ENCODE data around the gene CIITA.

DNA sequence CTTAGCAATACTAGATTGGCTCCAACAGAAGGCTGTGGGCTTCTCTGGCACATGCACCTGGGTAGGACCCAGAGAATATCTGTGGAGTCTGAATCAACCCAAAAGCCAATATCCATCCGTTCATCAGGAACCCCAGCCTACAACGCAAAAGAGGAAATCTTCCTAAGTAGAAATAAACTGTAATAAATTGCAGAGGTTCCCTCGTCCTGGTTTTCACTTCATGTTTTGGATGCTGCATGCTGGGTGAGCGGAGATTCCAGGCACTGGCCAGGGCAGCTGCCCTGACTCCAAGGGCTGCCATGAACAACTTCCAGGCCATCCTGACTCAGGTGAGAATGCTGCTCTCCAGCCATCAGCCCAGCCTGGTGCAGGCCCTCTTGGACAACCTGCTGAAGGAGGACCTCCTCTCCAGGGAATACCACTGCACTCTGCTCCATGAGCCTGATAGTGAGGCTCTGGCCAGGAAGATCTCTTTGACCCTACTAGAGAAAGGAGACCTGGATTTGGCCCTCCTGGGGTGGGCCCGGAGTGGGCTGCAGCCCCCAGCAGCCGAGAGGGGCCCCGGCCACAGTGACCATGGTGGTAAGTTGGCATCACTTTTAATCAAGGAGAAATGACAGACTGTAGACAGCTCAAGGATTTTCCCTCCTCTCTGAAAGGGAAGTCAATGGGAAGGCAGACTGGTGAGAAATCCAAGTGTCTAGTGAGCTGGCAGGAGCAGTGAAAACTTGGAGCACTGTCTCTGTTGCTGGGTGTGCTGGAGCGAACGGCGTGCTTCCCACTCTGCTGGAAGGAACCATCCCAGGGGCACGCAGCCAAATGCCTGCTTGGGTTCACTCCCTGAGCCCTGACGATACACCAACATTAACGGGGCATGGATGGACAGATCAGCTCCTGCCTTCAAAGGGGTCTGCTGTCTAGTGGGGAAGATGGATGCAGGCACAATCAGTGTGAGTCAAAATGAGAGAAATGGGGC lies 10.7 kb upstream of the CIITA start:
- TF ChIP-seq, protein P1, sequence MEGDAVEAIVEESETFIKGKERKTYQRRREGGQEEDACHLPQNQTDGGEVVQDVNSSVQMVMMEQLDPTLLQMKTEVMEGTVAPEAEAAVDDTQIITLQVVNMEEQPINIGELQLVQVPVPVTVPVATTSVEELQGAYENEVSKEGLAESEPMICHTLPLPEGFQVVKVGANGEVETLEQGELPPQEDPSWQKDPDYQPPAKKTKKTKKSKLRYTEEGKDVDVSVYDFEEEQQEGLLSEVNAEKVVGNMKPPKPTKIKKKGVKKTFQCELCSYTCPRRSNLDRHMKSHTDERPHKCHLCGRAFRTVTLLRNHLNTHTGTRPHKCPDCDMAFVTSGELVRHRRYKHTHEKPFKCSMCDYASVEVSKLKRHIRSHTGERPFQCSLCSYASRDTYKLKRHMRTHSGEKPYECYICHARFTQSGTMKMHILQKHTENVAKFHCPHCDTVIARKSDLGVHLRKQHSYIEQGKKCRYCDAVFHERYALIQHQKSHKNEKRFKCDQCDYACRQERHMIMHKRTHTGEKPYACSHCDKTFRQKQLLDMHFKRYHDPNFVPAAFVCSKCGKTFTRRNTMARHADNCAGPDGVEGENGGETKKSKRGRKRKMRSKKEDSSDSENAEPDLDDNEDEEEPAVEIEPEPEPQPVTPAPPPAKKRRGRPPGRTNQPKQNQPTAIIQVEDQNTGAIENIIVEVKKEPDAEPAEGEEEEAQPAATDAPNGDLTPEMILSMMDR (conservative IDR thresholded peaks at IDR 0.05), result no peak
- no peak for TF ChIP-seq ZFX (IDR thresholded peaks at IDR 0.05)

Data from C4-2B (cell line).